ENCODE measurements around the gene ANKRD12.

- TF ChIP-seq CTCF (IDR thresholded peaks at IDR 0.05): no peak
- TF ChIP-seq POLR2A (IDR thresholded peaks at IDR 0.05): no peak
Measured at GRCh38 chr18:9234528-9234927, 97.9 kb downstream of the ANKRD12 start.

Measured in heart left ventricle (tissue), 13 donors.